GM10248 (cell line): Measurements from ENCODE around the gene TEX52.

Experiments used
- CTCF ChIA-PET: fragments of 300-600 bp; sonication (Branson Sonifier 250); formaldehyde crosslinking; extraction: SDS; loops from one replicate; lab custom pipeline; 2021; ENCODE audit warnings: antibody characterized with exemption; lab: Yijun Ruan, JAX
- POLR2A ChIA-PET: fragments of 350-650 bp; sonication (Branson Sonifier 250); formaldehyde crosslinking; extraction: SDS; loops from one replicate; lab custom pipeline; 2020; ENCODE audit warnings: antibody characterized with exemption; lab: Yijun Ruan, JAX
- DNase-seq: peaks from one replicate; pipeline ENCODE4 v3.0.0; 2012; ENCODE audit errors: extremely low spot score
- TF ChIP-seq, protein P1 (sequence below): IDR thresholded peaks from 2 replicates; pipeline ENCODE4 v1.5.1; 2012; ENCODE audit warnings: mild to moderate bottlenecking, low read depth; ENCODE audit errors: extremely low read depth, missing control alignments, control extremely low read depth

Gene TEX52

DNA sequence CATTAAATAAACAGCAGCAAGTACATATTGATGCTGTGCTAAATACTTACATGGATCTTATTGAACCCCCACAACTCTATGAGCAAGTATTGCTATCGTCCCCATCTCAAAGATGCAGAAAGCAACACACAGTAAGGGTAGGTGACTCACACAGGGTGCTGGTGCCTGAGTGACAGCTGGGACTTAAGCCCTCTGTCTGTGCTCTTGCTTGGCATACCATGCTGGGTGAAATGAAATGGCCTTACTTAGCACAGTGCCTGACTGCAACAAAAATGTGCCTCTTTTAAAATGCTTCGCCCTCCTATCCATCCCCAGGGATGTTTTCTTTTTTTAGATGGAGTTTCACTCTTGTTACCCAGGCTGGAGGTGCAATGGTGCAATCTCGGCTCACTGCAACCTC is 788 bp downstream of the TEX52 start:
- ChIA-PET POLR2A (no interaction called here), CTCF (interaction anchor here (1.1 to 7.5 kb wide), 3 partner anchors 8 to 186 kb away, joined by 4 to 56 read pairs (median 23); no protein-coding TSS in a partner anchor)
- TF ChIP-seq, protein P1, sequence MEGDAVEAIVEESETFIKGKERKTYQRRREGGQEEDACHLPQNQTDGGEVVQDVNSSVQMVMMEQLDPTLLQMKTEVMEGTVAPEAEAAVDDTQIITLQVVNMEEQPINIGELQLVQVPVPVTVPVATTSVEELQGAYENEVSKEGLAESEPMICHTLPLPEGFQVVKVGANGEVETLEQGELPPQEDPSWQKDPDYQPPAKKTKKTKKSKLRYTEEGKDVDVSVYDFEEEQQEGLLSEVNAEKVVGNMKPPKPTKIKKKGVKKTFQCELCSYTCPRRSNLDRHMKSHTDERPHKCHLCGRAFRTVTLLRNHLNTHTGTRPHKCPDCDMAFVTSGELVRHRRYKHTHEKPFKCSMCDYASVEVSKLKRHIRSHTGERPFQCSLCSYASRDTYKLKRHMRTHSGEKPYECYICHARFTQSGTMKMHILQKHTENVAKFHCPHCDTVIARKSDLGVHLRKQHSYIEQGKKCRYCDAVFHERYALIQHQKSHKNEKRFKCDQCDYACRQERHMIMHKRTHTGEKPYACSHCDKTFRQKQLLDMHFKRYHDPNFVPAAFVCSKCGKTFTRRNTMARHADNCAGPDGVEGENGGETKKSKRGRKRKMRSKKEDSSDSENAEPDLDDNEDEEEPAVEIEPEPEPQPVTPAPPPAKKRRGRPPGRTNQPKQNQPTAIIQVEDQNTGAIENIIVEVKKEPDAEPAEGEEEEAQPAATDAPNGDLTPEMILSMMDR = no peak
- DNase-seq = no peak

DNA sequence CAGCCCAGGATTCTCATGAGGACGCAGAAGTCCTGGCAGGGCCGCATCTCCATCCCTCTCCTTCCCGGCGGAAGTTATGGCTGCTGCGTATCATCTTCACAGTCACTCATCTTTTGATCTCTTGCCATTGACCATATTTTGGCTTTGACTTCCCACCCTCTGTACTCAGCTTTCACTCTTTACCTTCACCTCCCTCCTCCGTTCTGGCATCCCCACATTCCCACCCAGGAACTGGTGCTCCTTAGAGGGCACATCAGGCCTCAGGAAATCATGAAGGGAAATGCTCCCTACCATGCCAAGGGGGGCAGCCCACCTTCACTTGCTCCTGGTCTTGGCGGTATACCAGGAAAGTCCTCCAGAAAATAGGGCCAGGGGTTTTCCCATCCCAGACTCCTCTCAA is 1.3 kb downstream of the TEX52 start:
- DNase-seq = no peak
- ChIA-PET CTCF (interaction anchor here (1.0 to 7.5 kb wide), 7 partner anchors 8 to 178 kb away, joined by 3 to 56 read pairs (median 11); partner anchors contain the start of genes NRIP2 and TULP3), POLR2A (no interaction called here)
- TF ChIP-seq, protein P1 = no peak

DNA sequence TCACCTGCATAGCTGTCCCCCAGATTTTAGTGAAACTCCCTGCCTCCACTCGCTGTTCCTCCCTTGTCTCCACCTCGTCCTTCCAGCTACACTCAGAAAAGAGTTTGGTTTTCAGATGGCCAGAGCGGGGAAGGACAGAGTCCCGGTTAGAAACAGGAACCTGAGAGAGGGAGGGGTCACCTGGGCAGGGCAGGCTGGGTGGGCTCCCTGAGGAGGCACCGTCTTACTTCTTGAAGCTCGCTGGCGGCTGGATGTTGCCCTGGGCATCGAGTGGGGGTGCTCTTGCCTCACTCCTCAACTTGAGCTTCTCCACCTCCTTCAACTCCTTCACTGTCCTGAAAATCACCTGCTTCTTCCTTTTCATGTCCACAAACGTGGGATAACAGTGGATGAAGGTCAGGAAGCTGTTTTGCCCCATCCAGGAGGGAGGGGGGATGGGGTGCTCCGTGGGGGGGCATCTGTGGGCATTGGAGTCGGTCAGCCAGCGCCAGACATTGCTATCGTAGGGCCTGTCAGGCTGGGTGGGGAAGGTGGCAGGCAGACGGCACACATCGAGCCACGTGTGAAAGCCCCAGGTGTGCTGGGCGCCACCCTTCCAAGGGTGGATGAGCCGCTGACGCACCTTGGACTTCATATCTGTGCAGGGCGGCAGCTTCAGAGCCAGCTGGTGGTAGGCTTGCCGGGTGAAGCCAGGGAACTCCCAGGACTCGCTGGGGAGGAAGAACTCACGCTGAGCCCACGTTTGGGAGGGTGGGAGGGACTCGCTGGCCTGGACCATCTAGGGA is 2.0 kb downstream of the TEX52 start:
- DNase-seq = no peak
- POLR2A ChIA-PET = no interaction called here
- TF ChIP-seq, protein P1 = no peak
- CTCF ChIA-PET = interaction anchor here (0.9 to 7.5 kb wide), 22 partner anchors 9 to 417 kb away, joined by 3 to 56 read pairs (median 7); partner anchors contain the start of genes NRIP2 and TULP3

DNA sequence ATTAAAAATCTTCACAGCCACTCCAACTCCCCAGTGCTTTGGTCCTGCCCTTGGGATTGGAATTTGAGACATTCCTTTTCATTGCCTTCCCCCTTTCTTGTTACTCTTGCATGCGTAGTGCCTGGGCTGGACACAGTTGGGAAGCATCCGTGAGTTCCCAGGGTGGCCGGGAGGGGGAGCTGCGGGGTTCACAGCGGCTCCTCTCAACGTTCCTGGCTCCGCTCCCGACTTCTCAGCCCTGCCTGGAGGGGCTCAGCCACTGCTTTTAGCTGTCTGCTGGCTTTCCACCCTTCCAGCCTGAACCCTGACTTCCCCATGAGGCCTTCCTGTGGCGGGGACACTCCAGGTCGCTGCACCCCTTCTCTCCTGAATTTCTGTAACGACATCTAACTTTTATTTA is 3.2 kb downstream of the TEX52 start:
- ChIA-PET CTCF (interaction anchor here (0.7 to 7.5 kb wide), 23 partner anchors 9 to 419 kb away, joined by 3 to 56 read pairs (median 7); partner anchors contain the start of gene NRIP2), POLR2A (no interaction called here)
- DNase-seq = peak; percentile 75
- TF ChIP-seq, protein P1 = peak; percentile 72

DNA sequence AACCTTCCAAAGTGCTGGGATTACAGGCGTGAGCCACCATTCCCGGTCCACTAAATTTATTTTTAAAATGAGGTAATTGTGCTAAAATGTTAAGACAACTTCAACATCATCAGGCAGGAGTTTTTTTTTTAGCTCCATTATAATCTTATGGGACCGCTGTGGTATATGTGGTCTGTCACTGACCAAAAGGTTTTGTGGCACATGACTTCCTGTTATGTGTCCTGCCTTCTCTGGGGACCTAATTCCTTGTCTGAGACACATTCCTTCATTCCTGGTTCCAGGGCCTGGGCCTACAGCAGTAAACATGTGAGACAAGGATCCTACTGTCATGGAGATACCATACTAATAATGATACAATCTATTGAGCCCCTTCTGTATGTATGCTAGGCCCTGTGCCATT is 4.9 kb downstream of the TEX52 start:
- ChIA-PET POLR2A (no interaction called here), CTCF (interaction anchor here (1.3 to 7.5 kb wide), 5 partner anchors 12 to 191 kb away, joined by 4 to 56 read pairs (median 18); no protein-coding TSS in a partner anchor)
- no peak for DNase-seq
- TF ChIP-seq, protein P1 = no peak

DNA sequence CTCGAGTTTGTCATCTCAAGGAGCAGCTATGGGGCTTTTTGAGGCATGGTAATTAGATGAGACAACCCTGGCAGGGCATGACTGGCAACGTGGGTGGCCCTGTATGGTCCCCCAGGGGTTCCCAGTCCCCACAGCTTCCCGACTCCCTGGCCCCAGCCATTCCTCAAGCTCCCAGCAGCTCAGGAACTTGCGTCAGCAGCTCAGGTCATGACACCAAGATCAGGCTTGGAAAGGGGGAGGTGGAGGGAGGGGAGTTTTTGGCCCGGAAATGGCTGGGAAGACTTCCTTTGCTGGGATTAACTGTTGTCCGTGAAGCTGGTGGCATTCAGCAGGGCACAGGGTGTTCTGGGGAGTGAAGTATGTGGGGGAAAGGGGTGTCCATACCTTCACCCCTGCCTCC is 11.6 kb downstream of the TEX52 start:
- TF ChIP-seq, protein P1 = no peak
- DNase-seq = no peak
- POLR2A ChIA-PET = no interaction called here
- CTCF ChIA-PET = interaction anchor here (1.1 to 2.6 kb wide), 6 partner anchors 9 to 188 kb away, joined by 4 to 20 read pairs (median 6); no protein-coding TSS in a partner anchor
